ENCODE data around the gene ALPI. TPM values are rescaled to one million over a fixed set of nuclear protein-coding genes. Genes with fewer than 3 reads are reported as not detected.
"Not testable (repeated sequence)": the region's sequence is repeated elsewhere in the genome, so short reads cannot be mapped to it uniquely, and the experiment has no call there.

Gene ALPI
- total RNA-seq, 2 donors from 2014 or later = not detected

- H3K27ac Mint-ChIP-seq = no peak overlapping the region
- no peaks in the 10 kb centered on the region for H3K36me3 Mint-ChIP-seq
- no peaks in the 10 kb centered on the region for H3K9me3 Mint-ChIP-seq
- DNase-seq (ENCODE audit: low spot score in 2 of 2) = no peak
- no peak for ATAC-seq
These were observed 8.2 kb upstream of the ALPI start for GRCh38 chr2:232447638-232448303.

DNA sequence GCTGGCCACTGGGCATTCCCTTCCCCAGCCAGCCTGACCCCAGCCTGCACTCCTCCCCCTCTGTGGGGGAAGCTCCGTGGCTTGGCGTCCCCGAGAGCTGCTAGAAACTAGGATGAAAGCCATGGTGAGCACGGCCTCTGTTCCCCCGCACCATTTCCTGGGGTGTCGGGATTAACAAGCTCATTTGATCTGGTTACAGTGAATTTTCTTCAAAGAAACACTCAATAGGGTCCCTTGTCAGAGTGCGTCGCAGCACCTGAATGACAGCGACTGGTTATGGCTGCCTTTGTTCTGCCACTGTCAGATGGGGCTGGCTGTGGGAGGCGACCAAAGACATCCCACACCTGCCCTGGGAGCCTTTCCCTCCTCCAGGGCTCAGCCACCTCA is 7.7 kb upstream of the ALPI start:
- ATAC-seq (no peak), DNase-seq (ENCODE audit: low spot score in 2 of 2) (no peak)
- no peaks in the 10 kb centered on the region for H3K36me3 Mint-ChIP-seq
- no peaks in the 10 kb centered on the region for H3K9me3 Mint-ChIP-seq
- H3K27ac Mint-ChIP-seq = no peak overlapping the region

GRCh38 chr2:232449964-232450363 is 6.0 kb upstream of the ALPI start:
- Mint-ChIP-seq H3K9me3 (no peaks in the 10 kb centered on the region), H3K36me3 (no peaks in the 10 kb centered on the region), H3K27ac (no peak overlapping the region)
- ATAC-seq (no peak), DNase-seq (ENCODE audit: low spot score in 2 of 2) (no peak)

DNA sequence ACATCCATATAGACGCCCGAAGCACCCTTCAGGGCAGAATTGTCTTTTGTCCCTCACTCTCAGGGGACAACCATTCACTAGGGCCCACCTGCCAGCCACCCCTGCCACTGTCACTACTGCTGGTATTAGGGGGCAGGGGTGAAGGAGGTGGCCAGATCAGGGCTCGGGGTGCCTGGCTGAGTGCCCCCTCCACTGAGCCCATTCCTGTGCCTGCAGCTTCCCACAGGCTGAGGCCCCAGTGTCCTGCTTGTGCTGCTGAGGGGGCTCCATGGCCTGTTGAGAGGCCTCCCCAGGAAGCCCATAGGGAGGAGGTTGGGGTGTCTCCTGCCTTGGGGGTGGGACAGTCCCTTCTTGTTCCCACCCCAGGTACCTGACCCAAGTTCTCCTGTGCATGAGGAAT is 4.3 kb upstream of the ALPI start:
- H3K27ac Mint-ChIP-seq; H3K9me3 Mint-ChIP-seq; ATAC-seq; H3K36me3 Mint-ChIP-seq; DNase-seq (ENCODE audit: low spot score in 2 of 2): not testable (repeated sequence)

DNA sequence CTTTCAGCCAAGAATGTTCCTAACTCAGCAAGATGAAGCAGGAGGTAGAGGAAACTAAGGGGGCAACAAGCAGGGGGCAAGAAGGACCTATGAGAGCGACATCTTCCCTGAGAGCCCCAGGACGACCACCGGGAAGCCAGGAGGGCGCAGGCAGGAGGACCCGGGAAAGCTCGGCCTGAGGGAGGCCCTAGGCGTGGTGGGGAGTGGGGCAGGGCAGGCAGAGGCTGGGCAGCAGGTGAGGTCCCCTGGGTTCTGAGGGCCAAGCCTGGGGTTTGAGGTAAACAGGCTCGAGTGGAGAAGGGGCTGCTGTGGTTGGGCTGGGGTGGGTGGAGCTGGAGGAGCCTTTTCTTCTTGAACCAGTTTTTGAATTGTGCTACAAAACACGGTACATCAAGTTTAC is 1.3 kb upstream of the ALPI start:
- no peak for ATAC-seq
- DNase-seq (ENCODE audit: low spot score in 2 of 2) = peak in 1 of 2 donors; percentile 44
- Mint-ChIP-seq H3K27ac (no peak overlapping the region), H3K9me3 (no peaks in the 10 kb centered on the region), H3K36me3 (no peaks in the 10 kb centered on the region)

GRCh38 chr2:232456296-232457120 is 555 bp downstream of the ALPI start:
- DNase-seq (ENCODE audit: low spot score in 2 of 2) = peak in 1 of 2 donors; percentile 41
- ATAC-seq = no peak
- no peaks in the 10 kb centered on the region for H3K9me3 Mint-ChIP-seq
- H3K36me3 Mint-ChIP-seq = no peaks in the 10 kb centered on the region
- H3K27ac Mint-ChIP-seq = no peak overlapping the region

GRCh38 chr2:232457121-232458011 is 1.4 kb downstream of the ALPI start:
- no peak overlapping the region for H3K27ac Mint-ChIP-seq
- H3K9me3 Mint-ChIP-seq = no peaks in the 10 kb centered on the region
- ATAC-seq (no peak), DNase-seq (ENCODE audit: low spot score in 2 of 2) (peak in 1 of 2 donors; percentile 51)
- H3K36me3 Mint-ChIP-seq = no peaks in the 10 kb centered on the region

GRCh38 chr2:232458051-232458660 is 2.2 kb downstream of the ALPI start:
- Mint-ChIP-seq H3K36me3 (no peaks in the 10 kb centered on the region), H3K27ac (no peak overlapping the region), H3K9me3 (no peaks in the 10 kb centered on the region)
- DNase-seq (ENCODE audit: low spot score in 2 of 2) = peak in 1 of 2 donors; percentile 44
- ATAC-seq = no peak

DNA sequence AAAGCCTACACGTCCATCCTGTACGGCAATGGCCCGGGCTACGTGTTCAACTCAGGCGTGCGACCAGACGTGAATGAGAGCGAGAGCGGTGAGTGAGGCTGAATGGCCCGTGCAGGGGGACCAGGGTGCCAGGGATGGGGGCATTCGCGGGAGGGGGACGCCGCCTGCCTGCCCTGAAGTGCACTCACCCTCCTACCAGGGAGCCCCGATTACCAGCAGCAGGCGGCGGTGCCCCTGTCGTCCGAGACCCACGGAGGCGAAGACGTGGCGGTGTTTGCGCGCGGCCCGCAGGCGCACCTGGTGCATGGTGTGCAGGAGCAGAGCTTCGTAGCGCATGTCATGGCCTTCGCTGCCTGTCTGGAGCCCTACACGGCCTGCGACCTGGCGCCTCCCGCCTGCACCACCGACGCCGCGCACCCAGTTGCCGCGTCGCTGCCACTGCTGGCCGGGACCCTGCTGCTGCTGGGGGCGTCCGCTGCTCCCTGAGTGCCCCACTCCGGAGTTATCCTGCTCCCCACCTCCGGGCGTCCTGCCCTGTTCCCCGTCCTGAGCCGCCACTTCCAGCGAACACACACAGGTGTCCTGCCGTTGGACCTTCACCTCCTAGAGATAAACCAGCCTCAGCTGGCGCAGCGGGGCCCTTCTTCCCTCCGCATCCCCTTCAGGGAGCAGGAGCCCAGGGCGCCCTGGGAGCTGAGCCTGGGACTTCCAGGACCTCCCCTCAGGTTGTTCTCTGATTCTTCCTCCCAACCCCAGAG is 2.9 kb downstream of the ALPI start:
- H3K36me3 Mint-ChIP-seq = no peaks in the 10 kb centered on the region
- no peaks in the 10 kb centered on the region for H3K9me3 Mint-ChIP-seq
- DNase-seq (ENCODE audit: low spot score in 2 of 2) (peak in 1 of 2 donors; percentile 45), ATAC-seq (no peak)
- H3K27ac Mint-ChIP-seq = no peak overlapping the region

DNA sequence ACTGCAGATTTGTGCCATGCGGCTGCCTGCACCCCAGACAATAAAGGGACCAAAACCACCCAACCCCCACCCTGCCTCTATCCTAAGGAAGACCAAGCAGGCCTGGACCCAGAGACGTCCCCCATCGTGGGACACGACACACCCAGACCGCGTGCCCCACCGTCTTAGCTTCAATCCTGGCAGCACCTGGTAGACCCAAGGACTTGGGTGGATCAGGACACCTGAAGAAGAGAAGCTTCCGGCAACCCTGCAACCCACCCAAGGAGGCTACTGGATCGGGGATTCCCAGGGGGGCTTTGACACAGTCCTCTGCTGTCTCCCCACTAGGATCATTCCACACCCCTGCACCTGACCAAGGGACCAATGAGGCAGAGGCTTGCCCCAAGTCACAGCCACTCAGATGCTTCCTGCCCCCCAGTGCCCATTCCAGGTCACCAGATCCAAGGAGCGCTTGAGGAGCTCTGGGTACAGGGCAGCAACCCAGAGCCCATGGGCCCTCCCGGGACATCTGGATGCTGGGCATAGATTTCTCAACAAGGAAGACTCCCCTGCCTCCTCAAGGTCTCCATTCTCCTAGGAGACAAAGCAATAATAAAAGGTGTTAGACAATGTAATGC is 3.6 kb downstream of the ALPI start:
- ATAC-seq (no peak), DNase-seq (ENCODE audit: low spot score in 2 of 2) (peak in 1 of 2 donors; percentile 49)
- no peak overlapping the region for H3K27ac Mint-ChIP-seq
- no peaks in the 10 kb centered on the region for H3K36me3 Mint-ChIP-seq
- H3K9me3 Mint-ChIP-seq = no peaks in the 10 kb centered on the region

DNA sequence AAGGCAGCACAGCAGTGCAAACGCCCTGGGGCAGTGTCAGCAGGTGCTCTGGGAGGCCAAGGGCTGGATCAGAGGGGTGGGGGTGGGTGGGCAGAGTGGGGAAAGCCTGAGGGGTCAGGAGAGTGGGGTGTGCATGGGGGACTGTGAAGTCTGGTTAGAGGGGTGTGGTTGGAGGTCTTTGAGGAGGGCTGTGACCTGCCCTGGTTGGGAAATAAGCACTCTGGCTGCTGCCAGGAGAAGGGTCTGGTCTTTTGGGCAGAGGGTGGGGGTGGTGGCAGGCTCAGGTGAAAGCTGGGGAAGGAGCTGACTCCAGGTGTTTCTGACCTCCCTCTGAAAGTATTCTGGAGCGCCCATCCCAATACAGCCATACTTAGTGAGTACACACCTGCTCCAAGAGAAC is 4.2 kb downstream of the ALPI start:
- ATAC-seq = no peak
- Mint-ChIP-seq H3K27ac (no peak overlapping the region), H3K36me3 (no peaks in the 10 kb centered on the region), H3K9me3 (no peaks in the 10 kb centered on the region)
- DNase-seq (ENCODE audit: low spot score in 2 of 2) = peak in 1 of 2 donors; percentile 6

GRCh38 chr2:232463701-232464543 is 8.0 kb downstream of the ALPI start:
- ATAC-seq (no peak), DNase-seq (ENCODE audit: low spot score in 2 of 2) (peak in 1 of 2 donors; percentile 35)
- Mint-ChIP-seq H3K27ac (no peak overlapping the region), H3K9me3 (no peaks in the 10 kb centered on the region), H3K36me3 (no peaks in the 10 kb centered on the region)

DNA sequence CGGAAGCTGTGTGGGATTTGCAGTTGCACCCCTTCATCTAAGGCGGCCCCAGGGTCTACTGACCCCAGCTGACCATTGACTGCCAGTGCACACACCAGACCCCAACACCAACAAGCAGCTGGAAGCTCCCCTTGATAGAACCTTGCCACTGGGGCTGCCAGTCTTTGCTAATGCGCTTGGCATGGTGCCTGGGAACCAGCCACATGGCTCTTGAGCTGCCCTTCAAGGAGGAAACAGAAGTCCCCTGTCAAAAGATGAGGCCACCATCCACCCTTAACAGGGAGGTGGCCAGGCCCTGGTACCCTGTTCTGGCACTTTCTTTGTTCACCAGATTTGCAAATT is 8.6 kb downstream of the ALPI start:
- Mint-ChIP-seq H3K27ac (no peak overlapping the region), H3K36me3 (no peaks in the 10 kb centered on the region), H3K9me3 (no peaks in the 10 kb centered on the region)
- ATAC-seq (no peak), DNase-seq (ENCODE audit: low spot score in 2 of 2) (no peak)

DNA sequence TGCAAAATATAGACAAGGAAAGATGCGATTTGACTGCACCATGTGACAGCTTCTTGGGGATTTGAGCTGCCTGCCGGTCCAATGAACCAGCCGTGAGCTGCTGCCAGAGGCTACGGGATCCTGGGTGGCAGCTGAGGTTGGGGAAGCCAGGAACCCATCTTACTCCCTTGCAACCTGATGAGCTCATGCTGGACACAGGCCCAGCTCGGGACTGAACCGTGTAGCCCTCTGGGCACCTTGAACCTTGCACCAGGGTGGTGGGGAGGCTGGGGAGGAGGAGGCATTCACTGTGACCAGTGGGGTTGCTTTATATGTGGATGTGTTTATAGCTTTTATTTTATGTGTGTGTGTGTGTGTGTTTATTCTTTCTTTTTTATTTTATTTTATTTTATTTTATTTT is 9.1 kb downstream of the ALPI start:
- no peak for ATAC-seq
- no peak overlapping the region for H3K27ac Mint-ChIP-seq
- no peaks in the 10 kb centered on the region for H3K9me3 Mint-ChIP-seq
- no peaks in the 10 kb centered on the region for H3K36me3 Mint-ChIP-seq
- peak in 1 of 2 donors; percentile 23 for DNase-seq (ENCODE audit: low spot score in 2 of 2)

GRCh38 chr2:232466221-232466620 is 10.3 kb downstream of the ALPI start:
- DNase-seq (ENCODE audit: low spot score in 2 of 2) (no peak), ATAC-seq (no peak)
- Mint-ChIP-seq H3K9me3 (peaks cover 0 to under 1% of the 10 kb centered on the region in 2 donors), H3K27ac (no peak overlapping the region), H3K36me3 (no peaks in the 10 kb centered on the region)
